ENCODE data around the gene GPSM1.

The GPSM1 gene

GRCh38 chr9:136333045-136333444 is 5.7 kb downstream of the GPSM1 start:
- DNase-seq = no peak

- DNase-seq = no peak
These were observed 6.1 kb downstream of the GPSM1 start for GRCh38 chr9:136333486-136333885.

- DNase-seq = no peak
These were observed 7.2 kb downstream of the GPSM1 start for GRCh38 chr9:136334541-136334940.

- DNase-seq = no peak
These were observed 8.2 kb downstream of the GPSM1 start for GRCh38 chr9:136335296-136336155.

GRCh38 chr9:136336156-136336870 is 9.0 kb downstream of the GPSM1 start:
- DNase-seq = no peak

GRCh38 chr9:136336881-136337280 is 9.5 kb downstream of the GPSM1 start:
- no peak for DNase-seq

GRCh38 chr9:136337416-136338395 is 10.4 kb downstream of the GPSM1 start:
- no peak for DNase-seq

GRCh38 chr9:136338511-136338910 is 11.2 kb downstream of the GPSM1 start:
- no peak for DNase-seq

- DNase-seq = peak in 1 of 5 donors; percentile 22
These were observed 12.0 kb downstream of the GPSM1 start for GRCh38 chr9:136339173-136339957.

GRCh38 chr9:136339958-136340310 is 12.6 kb downstream of the GPSM1 start:
- no peak for DNase-seq

- DNase-seq = no peak
These were observed 13.2 kb downstream of the GPSM1 start for GRCh38 chr9:136340356-136341041.

- DNase-seq = no peak
These were observed 13.8 kb downstream of the GPSM1 start for GRCh38 chr9:136341042-136341655.

GRCh38 chr9:136341769-136342168 is 14.4 kb downstream of the GPSM1 start:
- DNase-seq = no peak

GRCh38 chr9:136342181-136343120 is 15.1 kb downstream of the GPSM1 start:
- DNase-seq = peak in 4 of 5 donors; percentile 31 to 42 (median 34)

- no peak for DNase-seq
These were observed 16.0 kb downstream of the GPSM1 start for GRCh38 chr9:136343121-136343883.

GRCh38 chr9:136343884-136344269 is 16.5 kb downstream of the GPSM1 start:
- no peak for DNase-seq

GRCh38 chr9:136344544-136345280 is 17.4 kb downstream of the GPSM1 start:
- DNase-seq = no peak
